K562 (cell line): ENCODE data around the gene RBM12.

ENCODE experiments used
- EGR1 ChIP-seq: fragments of 450-650 bp; conservative IDR thresholded peaks from 2 replicates; pipeline ENCODE4 v1.6.1; 2017; ENCODE audit warnings: mild to moderate bottlenecking
- POLR2AphosphoS5 ChIP-seq: IDR thresholded peaks from 2 replicates; pipeline ENCODE4 v1.6.1; 2011; ENCODE audit warnings: mild to moderate bottlenecking, low read depth, low read length, moderate library complexity; ENCODE audit not compliant: control insufficient read depth, insufficient read depth
- TF ChIP-seq, protein P1 (sequence below), 2 experiments: fragments of 450-650 bp in 1 of 2; sonication (generic) in 1 of 2; formaldehyde crosslinking; conservative IDR thresholded peaks; 2 replicates each; pipeline versions ENCODE4 v1.4.0 to v1.8.1; 2020 to 2022; ENCODE audit warnings: mild to moderate bottlenecking in 1 of 2, missing genetic modification reagents in 1 of 2
- TF ChIP-seq, protein P2 (sequence below), 3 experiments: IDR thresholded peaks in 2 of 3; conservative IDR thresholded peaks in 1 of 3; 2 replicates each; pipeline ENCODE4 v1.5.1; 2011 to 2012; ENCODE audit warnings: low read length in 3 of 3, mild to moderate bottlenecking in 3 of 3, control low read depth in 2 of 3, improper control_type of control experiment in 1 of 3, inconsistent platforms in 1 of 3, low read depth in 1 of 3, mixed read lengths in 1 of 3, moderate library complexity in 1 of 3; ENCODE audit not compliant: insufficient read depth in 2 of 3
- TF ChIP-seq, protein P3 (sequence below): sonication (generic); formaldehyde crosslinking; IDR thresholded peaks from 2 replicates; pipeline ENCODE4 v1.8.1; 2023; ENCODE audit warnings: mild to moderate bottlenecking, missing genetic modification reagents, moderate library complexity
- TF ChIP-seq, protein P4 (sequence below): fragments of 450-650 bp; formaldehyde crosslinking; IDR thresholded peaks from 2 replicates; pipeline ENCODE4 v1.4.0; 2022; ENCODE audit warnings: mild to moderate bottlenecking, moderate library complexity

DNA sequence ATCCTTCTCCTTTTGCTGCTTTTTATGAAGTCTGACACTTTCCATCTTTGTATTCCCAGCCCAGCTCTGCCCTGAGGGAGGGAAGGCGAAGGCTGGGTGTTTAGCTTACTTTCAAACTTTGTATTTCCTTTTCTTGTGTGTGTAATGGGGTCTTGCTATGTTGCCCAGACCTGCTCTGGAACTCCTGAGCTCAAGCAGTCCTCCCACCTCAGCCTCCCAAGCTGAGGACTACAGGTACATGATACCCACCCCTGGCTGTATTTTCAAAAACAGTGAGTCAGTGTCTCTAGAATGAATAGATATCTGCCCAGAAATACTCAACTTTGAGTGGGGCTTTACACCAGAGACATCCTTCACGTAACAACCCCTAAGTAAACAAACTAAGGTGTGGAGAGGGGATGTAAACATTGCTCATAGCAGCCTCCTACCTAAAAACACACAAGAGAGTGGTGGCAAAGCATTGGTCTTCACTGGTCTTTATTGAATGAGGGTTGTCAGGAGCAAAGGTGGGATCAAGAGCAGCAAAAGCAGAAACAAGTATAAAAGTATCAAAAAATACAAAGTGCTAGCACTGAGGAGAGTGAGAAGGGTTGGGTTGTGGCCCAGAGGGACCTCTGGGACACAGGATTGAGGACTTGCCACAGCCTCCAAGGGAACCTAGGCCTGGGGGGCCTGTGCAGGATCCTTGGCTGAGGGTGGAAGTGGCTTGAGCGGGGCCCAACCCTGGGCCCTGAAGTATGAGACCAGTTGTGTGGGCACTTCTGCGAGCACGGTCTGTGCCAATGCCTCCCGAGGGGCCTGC, 38.9 kb downstream of the RBM12 start:
- TF ChIP-seq EGR1 (no peak), POLR2AphosphoS5 (no peak)
- TF ChIP-seq, protein P1, sequence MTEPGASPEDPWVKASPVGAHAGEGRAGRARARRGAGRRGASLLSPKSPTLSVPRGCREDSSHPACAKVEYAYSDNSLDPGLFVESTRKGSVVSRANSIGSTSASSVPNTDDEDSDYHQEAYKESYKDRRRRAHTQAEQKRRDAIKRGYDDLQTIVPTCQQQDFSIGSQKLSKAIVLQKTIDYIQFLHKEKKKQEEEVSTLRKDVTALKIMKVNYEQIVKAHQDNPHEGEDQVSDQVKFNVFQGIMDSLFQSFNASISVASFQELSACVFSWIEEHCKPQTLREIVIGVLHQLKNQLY (CRISPR knock-in tag; conservative IDR thresholded peaks at IDR 0.05): no peak
- TF ChIP-seq, protein P2, sequence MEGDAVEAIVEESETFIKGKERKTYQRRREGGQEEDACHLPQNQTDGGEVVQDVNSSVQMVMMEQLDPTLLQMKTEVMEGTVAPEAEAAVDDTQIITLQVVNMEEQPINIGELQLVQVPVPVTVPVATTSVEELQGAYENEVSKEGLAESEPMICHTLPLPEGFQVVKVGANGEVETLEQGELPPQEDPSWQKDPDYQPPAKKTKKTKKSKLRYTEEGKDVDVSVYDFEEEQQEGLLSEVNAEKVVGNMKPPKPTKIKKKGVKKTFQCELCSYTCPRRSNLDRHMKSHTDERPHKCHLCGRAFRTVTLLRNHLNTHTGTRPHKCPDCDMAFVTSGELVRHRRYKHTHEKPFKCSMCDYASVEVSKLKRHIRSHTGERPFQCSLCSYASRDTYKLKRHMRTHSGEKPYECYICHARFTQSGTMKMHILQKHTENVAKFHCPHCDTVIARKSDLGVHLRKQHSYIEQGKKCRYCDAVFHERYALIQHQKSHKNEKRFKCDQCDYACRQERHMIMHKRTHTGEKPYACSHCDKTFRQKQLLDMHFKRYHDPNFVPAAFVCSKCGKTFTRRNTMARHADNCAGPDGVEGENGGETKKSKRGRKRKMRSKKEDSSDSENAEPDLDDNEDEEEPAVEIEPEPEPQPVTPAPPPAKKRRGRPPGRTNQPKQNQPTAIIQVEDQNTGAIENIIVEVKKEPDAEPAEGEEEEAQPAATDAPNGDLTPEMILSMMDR (IDR thresholded peaks at IDR 0.05 in 2 of 3, conservative IDR thresholded peaks at IDR 0.05 in 1 of 3; ENCODE audit: insufficient read depth in 2 of 3, low read depth in 1 of 3, low read length in 3 of 3): no peak
- TF ChIP-seq, protein P3, sequence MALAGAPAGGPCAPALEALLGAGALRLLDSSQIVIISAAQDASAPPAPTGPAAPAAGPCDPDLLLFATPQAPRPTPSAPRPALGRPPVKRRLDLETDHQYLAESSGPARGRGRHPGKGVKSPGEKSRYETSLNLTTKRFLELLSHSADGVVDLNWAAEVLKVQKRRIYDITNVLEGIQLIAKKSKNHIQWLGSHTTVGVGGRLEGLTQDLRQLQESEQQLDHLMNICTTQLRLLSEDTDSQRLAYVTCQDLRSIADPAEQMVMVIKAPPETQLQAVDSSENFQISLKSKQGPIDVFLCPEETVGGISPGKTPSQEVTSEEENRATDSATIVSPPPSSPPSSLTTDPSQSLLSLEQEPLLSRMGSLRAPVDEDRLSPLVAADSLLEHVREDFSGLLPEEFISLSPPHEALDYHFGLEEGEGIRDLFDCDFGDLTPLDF: no peak
- TF ChIP-seq, protein P4, sequence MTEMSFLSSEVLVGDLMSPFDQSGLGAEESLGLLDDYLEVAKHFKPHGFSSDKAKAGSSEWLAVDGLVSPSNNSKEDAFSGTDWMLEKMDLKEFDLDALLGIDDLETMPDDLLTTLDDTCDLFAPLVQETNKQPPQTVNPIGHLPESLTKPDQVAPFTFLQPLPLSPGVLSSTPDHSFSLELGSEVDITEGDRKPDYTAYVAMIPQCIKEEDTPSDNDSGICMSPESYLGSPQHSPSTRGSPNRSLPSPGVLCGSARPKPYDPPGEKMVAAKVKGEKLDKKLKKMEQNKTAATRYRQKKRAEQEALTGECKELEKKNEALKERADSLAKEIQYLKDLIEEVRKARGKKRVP (CRISPR knock-in tag): no peak
